GM23338 (cell line): ENCODE results near the gene CTBP2. TPM values are rescaled to one million over a fixed set of nuclear protein-coding genes. Genes with fewer than 3 reads are reported as not detected.
A peak's percentile ranks its signal among the peaks of the same experiment; 100 is the strongest.

Experiments
- ATAC-seq: fragments of 200-7000 bp; cut with Tn5 transposase; 3 replicates; pipeline ENCODE4 v1.9.1; 2020
- DNase-seq: peaks from one replicate; pipeline ENCODE4 v3.0.0-alpha.2; 2015; ENCODE audit warnings: low spot score
- H2AFZ ChIP-seq: fragments of 200-600 bp; sonication (generic); 2 replicates; pipeline ENCODE4 v1.8.0; 2016; ENCODE audit warnings: antibody characterized with exemption, mild to moderate bottlenecking, moderate library complexity
- H3F3A ChIP-seq: fragments of 200-600 bp; sonication (generic); replicated peaks from 2 replicates; pipeline ENCODE4 v1.8.0; 2017; ENCODE audit warnings: antibody characterized with exemption, mixed run types, low read depth
- H3K27ac ChIP-seq: fragments of 200-600 bp; sonication (generic); 2 replicates; pipeline ENCODE4 v1.6.1; 2016; ENCODE audit warnings: low read depth
- H3K27me3 ChIP-seq: fragments of 200-600 bp; sonication (generic); 2 replicates; pipeline ENCODE4 v1.8.0; 2016; ENCODE audit warnings: mild to moderate bottlenecking, mixed run types, moderate library complexity; ENCODE audit not compliant: insufficient read depth
- H3K36me3 ChIP-seq: fragments of 200-600 bp; sonication (generic); 2 replicates; pipeline ENCODE4 v1.8.0; 2016; ENCODE audit warnings: mild to moderate bottlenecking; ENCODE audit not compliant: insufficient read depth
- H3K4me1 ChIP-seq: fragments of 200-600 bp; sonication (generic); 2 replicates; pipeline ENCODE4 v1.8.0; 2016; ENCODE audit warnings: mild to moderate bottlenecking, moderate library complexity; ENCODE audit not compliant: insufficient read depth
- H3K4me2 ChIP-seq: fragments of 200-600 bp; sonication (generic); 2 replicates; pipeline ENCODE4 v1.7.1; 2017; ENCODE audit warnings: mixed run types
- H3K4me3 ChIP-seq: fragments of 200-600 bp; sonication (generic); 2 replicates; pipeline ENCODE4 v1.6.1; 2016; ENCODE audit warnings: mixed run types
- H3K79me2 ChIP-seq: fragments of 200-600 bp; sonication (generic); replicated peaks from 2 replicates; pipeline ENCODE4 v1.8.0; 2017; ENCODE audit warnings: mild to moderate bottlenecking; ENCODE audit not compliant: insufficient read depth
- H3K9me2 ChIP-seq: fragments of 200-600 bp; sonication (generic); 2 replicates; pipeline ENCODE4 v1.8.0; 2017; ENCODE audit not compliant: insufficient read depth
- H4K20me1 ChIP-seq: fragments of 200-600 bp; sonication (generic); replicated peaks from 2 replicates; pipeline ENCODE4 v1.8.0; 2017; ENCODE audit warnings: mild to moderate bottlenecking; ENCODE audit not compliant: insufficient read depth
- H3K27ac Mint-ChIP-seq: 2 replicates; pipeline ENCODE4 v1.8.0; 2020; ENCODE audit warnings: inconsistent platforms, mild to moderate bottlenecking, moderate library complexity, mixed read lengths
- H3K27me3 Mint-ChIP-seq: 3 replicates; pipeline ENCODE4 v1.8.0; 2022; ENCODE audit warnings: low read depth, mild to moderate bottlenecking, moderate library complexity, mixed read lengths, inconsistent platforms; ENCODE audit not compliant: insufficient read depth, poor library complexity
- H3K36me3 Mint-ChIP-seq: 3 replicates; pipeline ENCODE4 v1.8.0; 2021; ENCODE audit warnings: low read depth, mild to moderate bottlenecking, inconsistent platforms, moderate library complexity, mixed read lengths
- H3K4me1 Mint-ChIP-seq: 3 replicates; pipeline ENCODE4 v1.8.0; 2020; ENCODE audit warnings: mild to moderate bottlenecking, inconsistent platforms, mixed read lengths
- H3K4me3 Mint-ChIP-seq: 3 replicates; pipeline ENCODE4 v1.8.0; 2021; ENCODE audit warnings: moderate library complexity, mild to moderate bottlenecking, inconsistent platforms, mixed read lengths
- H3K9me3 Mint-ChIP-seq: 3 replicates; pipeline ENCODE4 v1.8.0; 2020; ENCODE audit warnings: moderate library complexity, mild to moderate bottlenecking, inconsistent platforms, mixed read lengths
- CREB1 ChIP-seq: fragments of 250-450 bp; sonication (Bioruptor Pico); IDR thresholded peaks from 2 replicates; pipeline ENCODE4 v1.5.0; 2020; ENCODE audit warnings: low read depth, mild to moderate bottlenecking, moderate library complexity
- ETS1 ChIP-seq: IDR thresholded peaks from 2 replicates; pipeline ENCODE4 v1.6.1; 2016; ENCODE audit warnings: antibody characterized with exemption
- EZH2 ChIP-seq: fragments of 200-600 bp; sonication (generic); IDR thresholded peaks from one replicate; pipeline ENCODE4 v1.8.0; 2017; ENCODE audit warnings: antibody characterized with exemption, mild to moderate bottlenecking, low read depth; ENCODE audit not compliant: unreplicated experiment
- EZH2phosphoT487 ChIP-seq: fragments of 200-600 bp; sonication (generic); IDR thresholded peaks from one replicate; pipeline ENCODE4 v1.8.1; 2018; ENCODE audit warnings: antibody characterized with exemption; ENCODE audit not compliant: unreplicated experiment
- POLR2AphosphoS5 ChIP-seq: IDR thresholded peaks from 2 replicates; pipeline ENCODE4 v1.6.1; 2016; ENCODE audit warnings: antibody characterized with exemption, low read depth
- polyA plus RNA-seq: library from polyadenylated mRNA; unstranded; fragments of >200 nt; fragmentation: Nextera tagmentation; extraction: Ambion mirVana; gene quantifications from 2 replicates; pipeline ENCODE4 v1.2.1, GENCODE V29; 2016
- total RNA-seq: library from RNA; depleted of rRNA; stranded (reverse); fragments of >200 nt; shearing (Covaris generic); gene quantifications from 2 replicates; pipeline ENCODE4 v1.2.3, GENCODE V29; 2014
- TF ChIP-seq, protein P1 (sequence below): fragments of 250-450 bp; sonication (Bioruptor Pico); IDR thresholded peaks from 2 replicates; pipeline ENCODE4 v1.5.0; 2020; ENCODE audit warnings: mild to moderate bottlenecking, moderate library complexity

Gene CTBP2
- total and polyA plus RNA-seq, 2 experiments from 2014 or later, result 133 to 265 TPM

DNA sequence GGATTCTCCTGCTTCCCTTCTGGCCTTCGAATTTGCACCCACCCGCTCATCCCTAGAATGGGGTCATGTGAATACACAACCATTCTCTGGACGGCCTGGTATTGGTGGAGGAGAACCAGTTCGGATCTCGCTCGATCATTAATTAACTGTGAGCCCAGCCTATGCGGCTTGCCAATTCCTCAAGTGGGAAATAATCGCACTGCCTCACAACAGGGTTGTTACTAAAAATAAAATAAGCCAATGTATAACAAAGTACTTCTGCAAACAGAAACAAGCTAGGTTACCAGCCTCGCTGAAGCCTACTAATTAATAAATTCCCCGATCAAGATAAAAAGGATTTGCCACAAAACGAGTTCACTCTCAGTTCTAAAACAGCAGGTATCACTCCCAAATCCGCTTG lies 16.2 kb downstream of the CTBP2 start (continued):
- TF ChIP-seq, protein P1, sequence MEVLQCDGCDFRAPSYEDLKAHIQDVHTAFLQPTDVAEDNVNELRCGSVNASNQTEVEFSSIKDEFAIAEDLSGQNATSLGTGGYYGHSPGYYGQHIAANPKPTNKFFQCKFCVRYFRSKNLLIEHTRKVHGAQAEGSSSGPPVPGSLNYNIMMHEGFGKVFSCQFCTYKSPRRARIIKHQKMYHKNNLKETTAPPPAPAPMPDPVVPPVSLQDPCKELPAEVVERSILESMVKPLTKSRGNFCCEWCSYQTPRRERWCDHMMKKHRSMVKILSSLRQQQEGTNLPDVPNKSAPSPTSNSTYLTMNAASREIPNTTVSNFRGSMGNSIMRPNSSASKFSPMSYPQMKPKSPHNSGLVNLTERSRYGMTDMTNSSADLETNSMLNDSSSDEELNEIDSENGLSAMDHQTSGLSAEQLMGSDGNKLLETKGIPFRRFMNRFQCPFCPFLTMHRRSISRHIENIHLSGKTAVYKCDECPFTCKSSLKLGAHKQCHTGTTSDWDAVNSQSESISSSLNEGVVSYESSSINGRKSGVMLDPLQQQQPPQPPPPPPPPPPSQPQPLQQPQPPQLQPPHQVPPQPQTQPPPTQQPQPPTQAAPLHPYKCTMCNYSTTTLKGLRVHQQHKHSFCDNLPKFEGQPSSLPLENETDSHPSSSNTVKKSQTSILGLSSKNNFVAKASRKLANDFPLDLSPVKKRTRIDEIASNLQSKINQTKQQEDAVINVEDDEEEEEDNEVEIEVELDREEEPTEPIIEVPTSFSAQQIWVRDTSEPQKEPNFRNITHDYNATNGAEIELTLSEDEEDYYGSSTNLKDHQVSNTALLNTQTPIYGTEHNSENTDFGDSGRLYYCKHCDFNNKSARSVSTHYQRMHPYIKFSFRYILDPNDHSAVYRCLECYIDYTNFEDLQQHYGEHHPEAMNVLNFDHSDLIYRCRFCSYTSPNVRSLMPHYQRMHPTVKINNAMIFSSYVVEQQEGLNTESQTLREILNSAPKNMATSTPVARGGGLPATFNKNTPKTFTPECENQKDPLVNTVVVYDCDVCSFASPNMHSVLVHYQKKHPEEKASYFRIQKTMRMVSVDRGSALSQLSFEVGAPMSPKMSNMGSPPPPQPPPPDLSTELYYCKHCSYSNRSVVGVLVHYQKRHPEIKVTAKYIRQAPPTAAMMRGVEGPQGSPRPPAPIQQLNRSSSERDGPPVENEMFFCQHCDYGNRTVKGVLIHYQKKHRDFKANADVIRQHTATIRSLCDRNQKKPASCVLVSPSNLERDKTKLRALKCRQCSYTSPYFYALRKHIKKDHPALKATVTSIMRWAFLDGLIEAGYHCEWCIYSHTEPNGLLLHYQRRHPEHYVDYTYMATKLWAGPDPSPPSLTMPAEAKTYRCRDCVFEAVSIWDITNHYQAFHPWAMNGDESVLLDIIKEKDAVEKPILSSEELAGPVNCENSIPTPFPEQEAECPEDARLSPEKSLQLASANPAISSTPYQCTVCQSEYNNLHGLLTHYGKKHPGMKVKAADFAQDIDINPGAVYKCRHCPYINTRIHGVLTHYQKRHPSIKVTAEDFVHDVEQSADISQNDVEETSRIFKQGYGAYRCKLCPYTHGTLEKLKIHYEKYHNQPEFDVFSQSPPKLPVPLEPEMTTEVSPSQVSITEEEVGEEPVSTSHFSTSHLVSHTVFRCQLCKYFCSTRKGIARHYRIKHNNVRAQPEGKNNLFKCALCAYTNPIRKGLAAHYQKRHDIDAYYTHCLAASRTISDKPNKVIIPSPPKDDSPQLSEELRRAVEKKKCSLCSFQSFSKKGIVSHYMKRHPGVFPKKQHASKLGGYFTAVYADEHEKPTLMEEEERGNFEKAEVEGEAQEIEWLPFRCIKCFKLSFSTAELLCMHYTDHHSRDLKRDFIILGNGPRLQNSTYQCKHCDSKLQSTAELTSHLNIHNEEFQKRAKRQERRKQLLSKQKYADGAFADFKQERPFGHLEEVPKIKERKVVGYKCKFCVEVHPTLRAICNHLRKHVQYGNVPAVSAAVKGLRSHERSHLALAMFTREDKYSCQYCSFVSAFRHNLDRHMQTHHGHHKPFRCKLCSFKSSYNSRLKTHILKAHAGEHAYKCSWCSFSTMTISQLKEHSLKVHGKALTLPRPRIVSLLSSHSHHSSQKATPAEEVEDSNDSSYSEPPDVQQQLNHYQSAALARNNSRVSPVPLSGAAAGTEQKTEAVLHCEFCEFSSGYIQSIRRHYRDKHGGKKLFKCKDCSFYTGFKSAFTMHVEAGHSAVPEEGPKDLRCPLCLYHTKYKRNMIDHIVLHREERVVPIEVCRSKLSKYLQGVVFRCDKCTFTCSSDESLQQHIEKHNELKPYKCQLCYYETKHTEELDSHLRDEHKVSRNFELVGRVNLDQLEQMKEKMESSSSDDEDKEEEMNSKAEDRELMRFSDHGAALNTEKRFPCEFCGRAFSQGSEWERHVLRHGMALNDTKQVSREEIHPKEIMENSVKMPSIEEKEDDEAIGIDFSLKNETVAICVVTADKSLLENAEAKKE (CRISPR knock-in tag), result no peak
- no peak for TF ChIP-seq EZH2
- no peak for TF ChIP-seq CREB1 (CRISPR knock-in tag)
- TF ChIP-seq EZH2phosphoT487, result no peak
- TF ChIP-seq POLR2AphosphoS5, result no peak

DNA sequence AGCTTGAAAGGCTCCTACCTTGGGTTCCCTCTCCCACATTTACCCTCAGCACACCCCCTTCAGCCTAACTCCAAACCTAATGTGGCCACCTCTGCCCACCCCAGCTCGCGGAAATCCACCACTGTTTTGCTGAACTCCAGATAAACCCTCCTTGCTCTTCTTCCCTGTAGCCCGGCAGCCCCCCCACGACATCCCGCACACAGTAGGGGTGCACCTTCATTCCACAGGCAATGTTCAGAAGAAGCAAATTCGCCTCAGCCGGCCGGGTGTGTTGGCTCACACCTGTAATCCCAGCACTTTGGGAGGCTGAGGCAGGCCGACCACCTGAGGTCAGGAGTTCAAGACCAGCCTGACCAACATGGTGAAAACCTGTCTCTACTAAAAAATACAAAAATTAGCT lies 17.4 kb downstream of the CTBP2 start:
- ATAC-seq (no peak), DNase-seq (no peak)
- Mint-ChIP-seq H3K9me3 (no peaks in the 10 kb centered on the region; the same call in 2 of the 3 replicates), H3K4me3 (no peak overlapping the region), H3K4me1 (peaks cover 86% of the 10 kb centered on the region), H3K27me3 (peaks cover 25% of the 10 kb centered on the region), H3K36me3 (peaks cover 80% of the 10 kb centered on the region), H3K27ac (no peak overlapping the region)
- H4K20me1 ChIP-seq, result peaks cover 97% of the 10 kb centered on the region
- H3K27me3 ChIP-seq, result no peaks in the 10 kb centered on the region
- H3K27ac ChIP-seq, result peak overlapping the region; percentile 74; the same call in 1 of the 2 replicates
- H3K4me3 ChIP-seq, result no peak overlapping the region
- no peaks in the 10 kb centered on the region for H3K9me2 ChIP-seq
- peaks cover 3% of the 10 kb centered on the region; the same call in 1 of the 2 replicates for H3K36me3 ChIP-seq
- H3K4me2 ChIP-seq, result peak overlapping the region; percentile 69; the same call in 1 of the 2 replicates
- peaks cover 100% of the 10 kb centered on the region for H3K79me2 ChIP-seq
- H3K4me1 ChIP-seq, result peaks cover 91% of the 10 kb centered on the region
- no peak overlapping the region for H2AFZ ChIP-seq
- H3F3A ChIP-seq, result peaks cover 36% of the 10 kb centered on the region
- no peak for TF ChIP-seq EZH2
- no peak for TF ChIP-seq ETS1
- TF ChIP-seq, protein P1 (CRISPR knock-in tag), result no peak
